HCT116 (cell line): ENCODE data around the gene BMP2K. TPM values are rescaled to one million over a fixed set of nuclear protein-coding genes. Genes with fewer than 3 reads are reported as not detected.

Source experiments
- ATAC-seq: fragments of 200-7000 bp; cut with Tn5 transposase; 2 replicates; pipeline ENCODE4 v1.9.1; 2020; ENCODE audit warnings: mild to moderate bottlenecking, moderate library complexity
- BruUV-seq: library from RNA; stranded (reverse); fragments of 400-500 nt; replicated peaks from 2 replicates; lab custom pipeline; 2021; lab: Mats Ljungman, UMichigan
- CTCF ChIA-PET: fragments of 300-600 bp; sonication (Branson Sonifier 250); formaldehyde crosslinking; loops from one replicate; lab custom pipeline; 2021; ENCODE audit warnings: antibody characterized with exemption; lab: Charles Lee
- POLR2A ChIA-PET: fragments of 300-600, 350-600 bp; sonication (Branson Sonifier 250); formaldehyde crosslinking; loops from one replicate; lab custom pipeline; 2021; ENCODE audit warnings: antibody characterized with exemption; lab: Charles Lee
- RAD21 ChIA-PET, 2 experiments: fragments of 300-600 bp; sonication (Branson Sonifier 250); formaldehyde crosslinking; loops; one replicate each; lab custom pipeline; 2023; ENCODE audit warnings: low total read pairs in 2 of 2; ENCODE audit not compliant: uncharacterized antibody in 2 of 2, unreplicated experiment in 2 of 2, low non-redundant PET in 1 of 2; lab: Charles Lee
- DNase-seq: peaks from one replicate; pipeline ENCODE4 v3.0.0-alpha.2; 2010; ENCODE audit warnings: low read depth, low spot score
- H2AFZ ChIP-seq: fragments of 200-600 bp; shearing (Covaris generic), sonication (generic); 2 replicates; pipeline ENCODE4 v1.6.1; 2017; ENCODE audit warnings: low read depth, mixed run types, mixed read lengths, antibody characterized with exemption, low read length; ENCODE audit not compliant: poor library complexity, severe bottlenecking
- H3K27ac ChIP-seq: 2 replicates; pipeline ENCODE4 v1.5.1; 2012; ENCODE audit warnings: low read depth, low read length
- H3K27me3 ChIP-seq: fragments of 200-600 bp; sonication (generic); 2 replicates; pipeline ENCODE4 v1.6.1; 2016; ENCODE audit warnings: mixed run types, low read length, mixed read lengths; ENCODE audit not compliant: insufficient read depth
- H3K36me3 ChIP-seq, 2 experiments: fragments of 200-500 bp in 1 of 2; fragments of 200-600 bp in 1 of 2; sonication (Bioruptor generic) in 1 of 2; sonication (generic) in 1 of 2; 2 replicates each; pipeline versions ENCODE4 v1.5.1 to v1.6.1; 2014 to 2016; ENCODE audit warnings: low read length in 2 of 2, inconsistent platforms in 1 of 2, mixed read lengths in 1 of 2, mixed run types in 1 of 2; ENCODE audit not compliant: insufficient read depth in 2 of 2, control insufficient read depth in 1 of 2
- H3K4me1 ChIP-seq, 2 experiments: fragments of 200-600 bp in 1 of 2; sonication (generic) in 1 of 2; 2 replicates each; pipeline versions ENCODE4 v1.5.1 to v1.6.1; 2012 to 2017; ENCODE audit warnings: low read length in 2 of 2, inconsistent platforms in 1 of 2, mild to moderate bottlenecking in 1 of 2, mixed read lengths in 1 of 2, mixed run types in 1 of 2, moderate library complexity in 1 of 2; ENCODE audit not compliant: insufficient read depth in 2 of 2, control insufficient read depth in 1 of 2
- H3K4me2 ChIP-seq: fragments of 200-600 bp; sonication (generic); 2 replicates; pipeline ENCODE4 v1.6.1; 2017; ENCODE audit warnings: mixed run types, low read length, mixed read lengths
- H3K4me3 ChIP-seq, 2 experiments: fragments of 200-600 bp in 1 of 2; sonication (generic) in 1 of 2; replicated peaks in 1 of 2; 2 replicates each; pipeline ENCODE4 v1.5.1; 2011 to 2016; ENCODE audit warnings: low read length in 2 of 2, control low read depth in 1 of 2, low read depth in 1 of 2, mild to moderate bottlenecking in 1 of 2, mixed read lengths in 1 of 2, mixed run types in 1 of 2
- H3K79me2 ChIP-seq: fragments of 200-600 bp; sonication (generic); 2 replicates; pipeline ENCODE4 v1.6.1; 2017; ENCODE audit warnings: mild to moderate bottlenecking, mixed run types, low read length, moderate library complexity, mixed read lengths; ENCODE audit not compliant: insufficient read depth
- H3K9ac ChIP-seq: fragments of 200-600 bp; sonication (generic); 2 replicates; pipeline ENCODE4 v1.6.1; 2016; ENCODE audit warnings: low read length, mixed read lengths
- H3K9me2 ChIP-seq: fragments of 200-600 bp; sonication (generic), shearing (Covaris generic); 2 replicates; pipeline ENCODE4 v1.6.1; 2017; ENCODE audit warnings: mixed run types, mild to moderate bottlenecking, moderate library complexity; ENCODE audit not compliant: insufficient read depth
- H3K9me3 ChIP-seq, 2 experiments: fragments of 200-500 bp in 1 of 2; fragments of 200-600 bp in 1 of 2; sonication (Bioruptor generic) in 1 of 2; sonication (generic) in 1 of 2; 2 replicates each; pipeline ENCODE4 v1.6.1; 2014 to 2017; ENCODE audit warnings: low read length in 2 of 2, mixed read lengths in 2 of 2, inconsistent platforms in 1 of 2, low read depth in 1 of 2, mild to moderate bottlenecking in 1 of 2, mixed run types in 1 of 2, moderate library complexity in 1 of 2; ENCODE audit not compliant: control insufficient read depth in 1 of 2, insufficient read depth in 1 of 2
- H4K20me1 ChIP-seq: fragments of 200-600 bp; sonication (generic), shearing (Covaris generic); 2 replicates; pipeline ENCODE4 v1.6.1; 2017; ENCODE audit warnings: mixed run types, mild to moderate bottlenecking, moderate library complexity; ENCODE audit not compliant: insufficient read depth
- CBX3 ChIP-seq: IDR thresholded peaks from 2 replicates; pipeline ENCODE4 v1.6.1; 2012; ENCODE audit warnings: low read depth
- CEBPB ChIP-seq: IDR thresholded peaks from 2 replicates; pipeline ENCODE4 v1.6.1; 2012; ENCODE audit warnings: low read depth
- EGR1 ChIP-seq: IDR thresholded peaks from 2 replicates; pipeline ENCODE4 v1.6.1; 2012; ENCODE audit warnings: low read depth
- ELF1 ChIP-seq: IDR thresholded peaks from 2 replicates; pipeline ENCODE4 v1.6.1; 2012; ENCODE audit warnings: low read depth, borderline replicate concordance
- EZH2 ChIP-seq: fragments of 200-600 bp; sonication (generic); IDR thresholded peaks from 2 replicates; pipeline ENCODE4 v1.6.1; 2017; ENCODE audit warnings: antibody characterized with exemption, mixed run types
- EZH2phosphoT487 ChIP-seq: fragments of 200-600 bp; IDR thresholded peaks from 2 replicates; pipeline ENCODE4 v1.6.1; 2018; ENCODE audit warnings: antibody characterized with exemption, borderline replicate concordance
- JUND ChIP-seq: IDR thresholded peaks from 2 replicates; pipeline ENCODE4 v1.6.1; 2012
- POLR2A ChIP-seq: IDR thresholded peaks from 2 replicates; pipeline ENCODE4 v1.7.0; 2011; ENCODE audit warnings: borderline replicate concordance; ENCODE audit not compliant: insufficient read depth, insufficient read length; ENCODE audit errors: extremely low read depth
- POLR2AphosphoS5 ChIP-seq: IDR thresholded peaks from 2 replicates; pipeline ENCODE4 v1.6.1; 2011; ENCODE audit warnings: mild to moderate bottlenecking, low read depth, low read length, moderate library complexity
- RAD21 ChIP-seq: IDR thresholded peaks from 2 replicates; pipeline ENCODE4 v1.6.1; 2012; ENCODE audit warnings: low read depth, mild to moderate bottlenecking
- SIN3A ChIP-seq: IDR thresholded peaks from 2 replicates; pipeline ENCODE4 v1.6.1; 2012; ENCODE audit warnings: low read depth
- SP1 ChIP-seq: IDR thresholded peaks from 2 replicates; pipeline ENCODE4 v1.6.1; 2012; ENCODE audit warnings: low read depth
- TCF7L2 ChIP-seq: IDR thresholded peaks from 2 replicates; pipeline ENCODE4 v1.7.0; 2011; ENCODE audit warnings: borderline replicate concordance, inconsistent platforms; ENCODE audit not compliant: insufficient read depth, insufficient read length; ENCODE audit errors: extremely low read depth
- YY1 ChIP-seq: IDR thresholded peaks from 2 replicates; pipeline ENCODE4 v1.6.1; 2011; ENCODE audit warnings: low read length, low read depth, moderate library complexity, mild to moderate bottlenecking; ENCODE audit not compliant: insufficient replicate concordance; ENCODE audit errors: extremely low read depth
- ZFX ChIP-seq: fragments of 450-650 bp; IDR thresholded peaks from 2 replicates; pipeline ENCODE4 v1.6.1; 2017
- intact Hi-C: fragments of 100-400 bp; cut with micrococcal nuclease; formaldehyde crosslinking; loops from 2 replicates; pipeline ENCODE4 v1.10.0; 2022
- total RNA-seq: library from RNA; stranded (reverse); gene quantifications from one replicate; pipeline ENCODE4 v1.2.1, GENCODE V29; 2021; ENCODE audit not compliant: unreplicated experiment
- TF ChIP-seq, protein P1 (sequence below): IDR thresholded peaks from 2 replicates; pipeline ENCODE4 v1.6.1; 2012; ENCODE audit warnings: low read depth
- TF ChIP-seq, protein P2 (sequence below): IDR thresholded peaks from 2 replicates; pipeline ENCODE4 v1.6.1; 2012
- TF ChIP-seq, protein P3 (sequence below): IDR thresholded peaks from 2 replicates; pipeline ENCODE4 v1.6.1; 2012
- TF ChIP-seq, protein P4 (sequence below), 3 experiments: fragments of 200-600 bp in 1 of 3; sonication (generic) in 1 of 3; IDR thresholded peaks in 2 of 3; conservative IDR thresholded peaks in 1 of 3; 2 replicates each; pipeline ENCODE4 v1.5.1; 2012 to 2017; ENCODE audit warnings: low read depth in 2 of 3, low read length in 2 of 3, antibody characterized with exemption in 1 of 3, borderline replicate concordance in 1 of 3, control low read depth in 1 of 3, mild to moderate bottlenecking in 1 of 3, mixed read lengths in 1 of 3, mixed run types in 1 of 3, moderate library complexity in 1 of 3; ENCODE audit not compliant: insufficient read depth in 1 of 3

Gene BMP2K
- total RNA-seq, 1 experiment from 2014 or later, result 27.7 TPM

DNA sequence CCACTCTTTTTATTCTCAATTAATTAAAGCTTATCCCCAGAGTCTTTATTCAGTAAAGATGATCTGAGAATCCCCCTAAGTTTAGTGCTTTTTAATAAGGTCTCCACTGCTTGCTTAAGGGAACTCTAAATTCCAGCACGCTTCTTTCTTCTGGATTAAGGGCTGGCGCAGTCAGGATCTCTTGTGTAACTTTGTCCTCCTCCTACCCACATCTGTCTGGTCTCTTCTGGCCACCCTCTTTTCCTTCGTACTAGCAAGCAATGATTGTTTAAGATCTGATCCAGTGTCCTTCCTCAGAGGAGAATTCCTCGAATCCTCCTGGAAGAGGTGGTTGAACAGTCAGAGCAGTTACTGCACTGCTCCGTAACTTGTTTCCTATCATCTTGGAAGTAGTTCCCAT lies 177.1 kb downstream of the BMP2K start:
- ChIA-PET CTCF (interaction anchor here (0.9 to 3.2 kb wide), 5 partner anchors 11 to 1383 kb away, joined by 3 to 25 read pairs (median 4); partner anchors contain the start of gene CFAP299), POLR2A (no interaction called here), RAD21 (interaction anchor here (0.6 to 0.8 kb wide), 2 partner anchors 62 to 663 kb away, joined by 3 to 4 read pairs; no protein-coding TSS in a partner anchor)
- Histone ChIP-seq H3K27me3 (no peaks in the 10 kb centered on the region), H3K4me1 (no peaks in the 10 kb centered on the region), H3K9me3 (no peaks in the 10 kb centered on the region), H3K4me3 (no peak overlapping the region), H3K27ac (no peak overlapping the region), H2AFZ (no peak overlapping the region), H3K79me2 (no peaks in the 10 kb centered on the region), H3K9ac (no peak overlapping the region), H3K4me2 (no peak overlapping the region), H4K20me1 (no peaks in the 10 kb centered on the region), H3K9me2 (no peaks in the 10 kb centered on the region), H3K36me3 (no peaks in the 10 kb centered on the region)
- ATAC-seq (no peak), DNase-seq (no peak)
- TF ChIP-seq RAD21 (no peak), ZFX (no peak), EGR1 (no peak), TCF7L2 (no peak), SIN3A (no peak), EZH2phosphoT487 (no peak), YY1 (no peak), POLR2AphosphoS5 (no peak), SP1 (no peak), POLR2A (no peak), ELF1 (no peak), EZH2 (no peak), CBX3 (no peak), CEBPB (no peak), JUND (no peak)
- TF ChIP-seq, protein P1, sequence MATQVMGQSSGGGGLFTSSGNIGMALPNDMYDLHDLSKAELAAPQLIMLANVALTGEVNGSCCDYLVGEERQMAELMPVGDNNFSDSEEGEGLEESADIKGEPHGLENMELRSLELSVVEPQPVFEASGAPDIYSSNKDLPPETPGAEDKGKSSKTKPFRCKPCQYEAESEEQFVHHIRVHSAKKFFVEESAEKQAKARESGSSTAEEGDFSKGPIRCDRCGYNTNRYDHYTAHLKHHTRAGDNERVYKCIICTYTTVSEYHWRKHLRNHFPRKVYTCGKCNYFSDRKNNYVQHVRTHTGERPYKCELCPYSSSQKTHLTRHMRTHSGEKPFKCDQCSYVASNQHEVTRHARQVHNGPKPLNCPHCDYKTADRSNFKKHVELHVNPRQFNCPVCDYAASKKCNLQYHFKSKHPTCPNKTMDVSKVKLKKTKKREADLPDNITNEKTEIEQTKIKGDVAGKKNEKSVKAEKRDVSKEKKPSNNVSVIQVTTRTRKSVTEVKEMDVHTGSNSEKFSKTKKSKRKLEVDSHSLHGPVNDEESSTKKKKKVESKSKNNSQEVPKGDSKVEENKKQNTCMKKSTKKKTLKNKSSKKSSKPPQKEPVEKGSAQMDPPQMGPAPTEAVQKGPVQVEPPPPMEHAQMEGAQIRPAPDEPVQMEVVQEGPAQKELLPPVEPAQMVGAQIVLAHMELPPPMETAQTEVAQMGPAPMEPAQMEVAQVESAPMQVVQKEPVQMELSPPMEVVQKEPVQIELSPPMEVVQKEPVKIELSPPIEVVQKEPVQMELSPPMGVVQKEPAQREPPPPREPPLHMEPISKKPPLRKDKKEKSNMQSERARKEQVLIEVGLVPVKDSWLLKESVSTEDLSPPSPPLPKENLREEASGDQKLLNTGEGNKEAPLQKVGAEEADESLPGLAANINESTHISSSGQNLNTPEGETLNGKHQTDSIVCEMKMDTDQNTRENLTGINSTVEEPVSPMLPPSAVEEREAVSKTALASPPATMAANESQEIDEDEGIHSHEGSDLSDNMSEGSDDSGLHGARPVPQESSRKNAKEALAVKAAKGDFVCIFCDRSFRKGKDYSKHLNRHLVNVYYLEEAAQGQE, result no peak
- TF ChIP-seq, protein P2, sequence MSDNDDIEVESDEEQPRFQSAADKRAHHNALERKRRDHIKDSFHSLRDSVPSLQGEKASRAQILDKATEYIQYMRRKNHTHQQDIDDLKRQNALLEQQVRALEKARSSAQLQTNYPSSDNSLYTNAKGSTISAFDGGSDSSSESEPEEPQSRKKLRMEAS, result no peak
- TF ChIP-seq, protein P3, sequence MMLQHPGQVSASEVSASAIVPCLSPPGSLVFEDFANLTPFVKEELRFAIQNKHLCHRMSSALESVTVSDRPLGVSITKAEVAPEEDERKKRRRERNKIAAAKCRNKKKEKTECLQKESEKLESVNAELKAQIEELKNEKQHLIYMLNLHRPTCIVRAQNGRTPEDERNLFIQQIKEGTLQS, result no peak
- TF ChIP-seq, protein P4, sequence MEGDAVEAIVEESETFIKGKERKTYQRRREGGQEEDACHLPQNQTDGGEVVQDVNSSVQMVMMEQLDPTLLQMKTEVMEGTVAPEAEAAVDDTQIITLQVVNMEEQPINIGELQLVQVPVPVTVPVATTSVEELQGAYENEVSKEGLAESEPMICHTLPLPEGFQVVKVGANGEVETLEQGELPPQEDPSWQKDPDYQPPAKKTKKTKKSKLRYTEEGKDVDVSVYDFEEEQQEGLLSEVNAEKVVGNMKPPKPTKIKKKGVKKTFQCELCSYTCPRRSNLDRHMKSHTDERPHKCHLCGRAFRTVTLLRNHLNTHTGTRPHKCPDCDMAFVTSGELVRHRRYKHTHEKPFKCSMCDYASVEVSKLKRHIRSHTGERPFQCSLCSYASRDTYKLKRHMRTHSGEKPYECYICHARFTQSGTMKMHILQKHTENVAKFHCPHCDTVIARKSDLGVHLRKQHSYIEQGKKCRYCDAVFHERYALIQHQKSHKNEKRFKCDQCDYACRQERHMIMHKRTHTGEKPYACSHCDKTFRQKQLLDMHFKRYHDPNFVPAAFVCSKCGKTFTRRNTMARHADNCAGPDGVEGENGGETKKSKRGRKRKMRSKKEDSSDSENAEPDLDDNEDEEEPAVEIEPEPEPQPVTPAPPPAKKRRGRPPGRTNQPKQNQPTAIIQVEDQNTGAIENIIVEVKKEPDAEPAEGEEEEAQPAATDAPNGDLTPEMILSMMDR (IDR thresholded peaks at IDR 0.05 in 2 of 3, conservative IDR thresholded peaks at IDR 0.05 in 1 of 3; ENCODE audit: borderline replicate concordance in 1 of 3, insufficient read depth in 1 of 3, low read depth in 2 of 3, low read length in 2 of 3), result no peak
- no TSS peak for BruUV-seq
- intact Hi-C loops, result no loop called here
